Measurements from ENCODE around the gene ZSCAN1.

DNA sequence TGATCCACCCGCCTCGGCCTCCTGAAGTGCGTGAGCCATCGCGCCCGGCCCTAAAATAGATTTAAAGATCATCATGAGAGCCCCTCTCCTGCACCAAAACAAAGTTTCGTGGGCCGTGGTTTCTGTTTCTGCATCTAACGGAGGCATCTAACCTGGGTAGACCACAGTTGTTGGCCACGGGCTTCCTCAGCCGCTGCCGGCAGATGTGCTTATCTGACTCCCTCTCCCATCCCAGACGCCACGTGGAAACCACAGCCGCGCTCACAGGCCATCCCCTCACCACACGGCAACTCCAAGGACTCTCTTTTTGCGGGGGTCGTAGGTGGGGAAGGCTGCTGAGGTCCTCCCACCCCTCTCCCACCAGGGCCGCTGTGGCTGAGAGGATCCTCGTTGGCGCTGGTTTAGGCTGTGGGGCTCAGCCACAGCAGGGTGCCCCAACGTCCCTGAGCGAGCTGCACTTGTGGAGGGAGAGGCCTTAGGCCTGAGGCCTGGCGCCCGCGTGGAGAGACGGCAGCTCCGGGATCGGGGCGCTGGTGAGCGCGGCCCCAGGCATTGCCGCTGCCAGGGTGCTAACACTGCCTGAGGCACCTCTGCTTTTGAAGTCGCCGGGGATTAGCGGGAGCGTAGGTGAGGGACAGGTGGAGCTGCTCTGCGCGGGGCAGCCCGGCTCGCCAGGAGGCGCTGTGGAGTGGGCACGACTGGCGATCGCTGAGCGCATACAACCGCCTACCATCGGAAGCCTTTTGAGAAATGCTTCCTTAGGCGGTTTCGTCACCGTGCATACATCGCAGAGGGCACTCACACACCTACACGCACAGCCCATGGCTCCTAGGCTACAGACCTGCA is 8.9 kb downstream of the ZSCAN1 start:
- TF ChIP-seq GATA3 (IDR thresholded peaks at IDR 0.05; ENCODE audit: low read depth, low read length) (no peak), GATA2 (IDR thresholded peaks at IDR 0.05; ENCODE audit: low read depth, low read length) (no peak)

All from SH-SY5Y (cell line).